ENCODE data around the gene CEP350. TPM values are rescaled to one million over a fixed set of nuclear protein-coding genes. Genes with fewer than 3 reads are reported as not detected.

CEP350 gene, protein sequence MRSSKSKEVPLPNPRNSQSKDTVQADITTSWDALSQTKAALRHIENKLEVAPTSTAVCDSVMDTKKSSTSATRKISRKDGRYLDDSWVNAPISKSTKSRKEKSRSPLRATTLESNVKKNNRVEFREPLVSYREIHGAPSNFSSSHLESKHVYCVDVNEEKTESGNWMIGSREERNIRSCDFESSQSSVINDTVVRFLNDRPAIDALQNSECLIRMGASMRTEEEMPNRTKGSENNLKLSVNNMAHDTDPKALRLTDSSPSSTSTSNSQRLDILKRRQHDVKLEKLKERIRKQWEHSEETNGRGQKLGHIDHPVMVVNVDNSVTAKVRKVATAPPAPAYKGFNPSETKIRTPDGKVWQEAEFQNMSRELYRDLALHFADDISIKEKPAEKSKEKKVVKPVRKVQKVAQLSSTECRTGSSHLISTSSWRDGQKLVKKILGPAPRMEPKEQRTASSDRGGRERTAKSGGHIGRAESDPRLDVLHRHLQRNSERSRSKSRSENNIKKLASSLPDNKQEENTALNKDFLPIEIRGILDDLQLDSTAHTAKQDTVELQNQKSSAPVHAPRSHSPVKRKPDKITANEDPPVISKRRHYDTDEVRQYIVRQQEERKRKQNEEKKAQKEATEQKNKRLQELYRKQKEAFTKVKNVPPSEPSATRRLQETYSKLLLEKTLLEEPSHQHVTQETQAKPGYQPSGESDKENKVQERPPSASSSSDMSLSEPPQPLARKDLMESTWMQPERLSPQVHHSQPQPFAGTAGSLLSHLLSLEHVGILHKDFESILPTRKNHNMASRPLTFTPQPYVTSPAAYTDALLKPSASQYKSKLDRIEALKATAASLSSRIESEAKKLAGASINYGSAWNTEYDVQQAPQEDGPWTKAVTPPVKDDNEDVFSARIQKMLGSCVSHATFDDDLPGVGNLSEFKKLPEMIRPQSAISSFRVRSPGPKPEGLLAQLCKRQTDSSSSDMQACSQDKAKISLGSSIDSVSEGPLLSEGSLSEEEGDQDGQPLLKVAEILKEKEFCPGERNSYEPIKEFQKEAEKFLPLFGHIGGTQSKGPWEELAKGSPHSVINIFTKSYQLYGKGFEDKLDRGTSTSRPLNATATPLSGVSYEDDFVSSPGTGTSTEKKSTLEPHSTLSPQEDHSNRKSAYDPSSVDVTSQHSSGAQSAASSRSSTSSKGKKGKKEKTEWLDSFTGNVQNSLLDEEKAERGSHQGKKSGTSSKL (N-terminal part only)
- total RNA-seq (2014; rRNA removed; shearing (Covaris generic)): 33.3 and 41.6 TPM in 2 replicates

DNA sequence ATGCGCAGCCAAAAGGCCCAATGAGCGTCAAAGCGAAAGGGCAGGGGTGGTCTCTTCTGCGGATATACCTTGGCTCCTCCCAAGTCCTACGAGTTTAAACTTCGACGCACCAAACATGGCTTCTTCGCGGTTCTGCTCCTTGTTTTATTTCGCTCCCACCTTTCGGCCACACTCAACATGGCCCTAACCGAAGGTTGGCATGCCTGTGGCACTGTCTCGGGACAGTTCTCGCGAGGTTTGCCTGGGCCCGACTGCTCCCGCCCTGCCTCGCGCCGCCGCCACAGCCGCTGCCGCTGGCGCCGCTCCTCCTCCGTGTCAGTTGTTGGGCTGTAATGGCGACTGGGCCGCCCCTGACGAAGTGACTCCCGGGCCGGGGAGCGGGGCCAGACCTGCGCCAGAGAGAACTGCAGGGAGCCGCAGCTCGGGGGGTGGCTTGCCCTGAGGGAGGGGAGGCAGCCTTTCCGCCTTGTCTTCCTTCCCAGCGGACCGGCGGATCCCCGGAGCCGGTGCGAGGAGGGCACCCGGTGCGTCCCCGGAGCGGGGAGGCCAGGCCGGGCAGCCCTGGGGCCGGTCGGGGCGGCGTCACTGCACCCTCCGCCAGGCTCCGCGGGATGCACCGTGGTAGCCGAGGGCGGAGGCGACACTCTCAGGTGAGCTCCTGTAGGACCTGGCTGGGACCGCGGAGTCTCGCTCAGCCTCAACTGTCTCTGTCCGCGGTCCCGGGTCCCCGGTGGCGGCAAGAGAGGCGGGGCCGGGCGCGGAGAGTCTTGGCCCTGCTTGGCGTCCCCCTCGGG lies at the start of gene CEP350:
Gene CEP350, plus strand, starts transcription at position 318 of the 794 bp plus-strand sequence. CDS start 31,372 bp downstream, outside the sequence.
- peak; percentile 99 for DNase-seq (ENCODE audit: low read depth)

DNA sequence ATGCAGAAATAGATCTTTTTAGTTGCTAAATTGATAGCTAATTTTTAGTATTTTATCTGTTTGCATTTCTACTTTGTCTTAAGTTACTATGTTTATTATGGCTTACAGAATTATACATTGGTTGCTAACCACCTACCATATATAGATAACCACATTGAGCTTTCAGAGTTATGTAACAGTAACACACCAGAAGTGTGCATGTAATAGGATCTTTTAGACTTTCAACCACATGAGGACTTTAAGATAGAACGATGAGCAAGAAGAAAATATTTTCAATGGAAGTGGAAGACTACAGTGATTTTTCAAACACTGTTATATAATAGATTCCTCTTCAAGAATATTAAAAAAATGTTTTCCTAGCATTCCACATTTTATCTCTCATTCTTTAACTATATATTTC lies 43.7 kb upstream of the CEP350 start:
- DNase-seq (ENCODE audit: low read depth): no peak

DNA sequence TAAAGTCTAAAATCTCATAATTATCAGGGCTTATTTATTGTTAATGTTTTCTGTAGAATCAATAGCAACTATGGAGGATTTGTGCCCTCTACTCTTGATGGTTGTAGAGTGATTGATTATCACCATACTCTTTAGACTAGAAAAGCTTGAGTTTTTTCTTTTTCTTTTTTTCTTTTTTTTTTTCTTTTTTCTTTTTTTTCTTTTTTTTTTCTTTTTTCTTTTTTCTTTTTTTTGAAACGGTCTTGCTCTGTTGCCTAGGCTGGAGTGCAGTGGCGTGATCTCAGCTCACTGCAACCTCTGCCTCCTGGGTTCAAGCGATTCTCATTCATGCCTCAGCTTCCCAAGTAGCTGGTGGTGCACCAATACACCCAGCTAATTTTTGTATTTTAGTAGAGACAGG lies 42.8 kb upstream of the CEP350 start:
- no peak for DNase-seq (ENCODE audit: low read depth)

DNA sequence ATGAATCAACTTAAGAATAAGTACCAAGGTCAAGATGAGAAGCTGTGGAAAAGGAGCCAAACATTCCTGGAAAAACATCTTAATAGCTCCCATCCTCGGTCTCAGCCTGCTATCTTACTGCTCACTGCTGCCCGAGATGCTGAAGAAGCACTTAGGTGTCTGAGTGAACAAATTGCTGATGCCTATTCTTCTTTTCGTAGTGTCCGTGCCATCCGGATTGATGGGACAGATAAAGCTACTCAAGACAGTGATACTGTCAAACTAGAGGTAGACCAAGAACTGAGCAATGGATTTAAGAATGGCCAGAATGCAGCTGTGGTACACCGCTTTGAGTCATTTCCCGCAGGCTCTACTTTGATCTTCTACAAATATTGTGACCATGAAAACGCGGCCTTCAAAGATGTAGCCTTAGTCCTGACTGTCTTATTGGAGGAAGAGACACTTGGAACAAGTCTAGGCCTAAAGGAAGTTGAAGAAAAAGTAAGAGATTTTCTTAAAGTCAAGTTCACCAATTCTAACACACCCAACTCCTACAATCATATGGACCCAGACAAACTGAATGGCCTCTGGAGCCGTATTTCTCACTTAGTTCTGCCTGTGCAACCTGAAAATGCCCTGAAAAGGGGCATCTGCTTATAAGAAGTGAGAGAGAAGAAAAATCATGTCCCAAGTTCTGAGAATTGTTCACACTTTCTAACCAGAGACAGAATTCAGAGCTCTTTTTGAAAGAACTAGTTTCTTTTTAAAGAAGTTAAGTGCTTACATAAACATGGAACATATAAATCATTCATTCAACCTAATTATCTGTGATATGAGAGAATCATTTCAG lies 36.8 kb upstream of the CEP350 start:
- DNase-seq (ENCODE audit: low read depth): peak; percentile 96

DNA sequence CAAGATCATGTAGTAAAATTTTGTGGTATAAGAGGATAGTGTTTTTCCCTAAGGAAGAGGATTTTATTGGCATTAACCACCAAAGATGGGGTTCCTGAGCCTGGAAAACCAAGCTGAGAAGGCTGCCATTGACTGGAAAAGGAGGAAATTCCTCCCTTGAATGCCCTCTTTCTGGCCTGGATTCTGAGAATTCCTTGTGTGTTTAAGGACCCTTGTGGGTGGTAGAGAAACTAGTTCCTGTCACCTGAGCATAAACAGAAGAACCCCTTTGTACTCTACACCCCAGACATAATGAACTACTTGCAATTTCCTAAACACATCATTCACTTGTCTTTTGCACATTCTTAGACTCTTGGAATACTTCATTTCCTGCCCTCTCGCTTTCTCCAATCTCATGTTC lies 33.1 kb upstream of the CEP350 start:
- DNase-seq (ENCODE audit: low read depth): peak; percentile 40

DNA sequence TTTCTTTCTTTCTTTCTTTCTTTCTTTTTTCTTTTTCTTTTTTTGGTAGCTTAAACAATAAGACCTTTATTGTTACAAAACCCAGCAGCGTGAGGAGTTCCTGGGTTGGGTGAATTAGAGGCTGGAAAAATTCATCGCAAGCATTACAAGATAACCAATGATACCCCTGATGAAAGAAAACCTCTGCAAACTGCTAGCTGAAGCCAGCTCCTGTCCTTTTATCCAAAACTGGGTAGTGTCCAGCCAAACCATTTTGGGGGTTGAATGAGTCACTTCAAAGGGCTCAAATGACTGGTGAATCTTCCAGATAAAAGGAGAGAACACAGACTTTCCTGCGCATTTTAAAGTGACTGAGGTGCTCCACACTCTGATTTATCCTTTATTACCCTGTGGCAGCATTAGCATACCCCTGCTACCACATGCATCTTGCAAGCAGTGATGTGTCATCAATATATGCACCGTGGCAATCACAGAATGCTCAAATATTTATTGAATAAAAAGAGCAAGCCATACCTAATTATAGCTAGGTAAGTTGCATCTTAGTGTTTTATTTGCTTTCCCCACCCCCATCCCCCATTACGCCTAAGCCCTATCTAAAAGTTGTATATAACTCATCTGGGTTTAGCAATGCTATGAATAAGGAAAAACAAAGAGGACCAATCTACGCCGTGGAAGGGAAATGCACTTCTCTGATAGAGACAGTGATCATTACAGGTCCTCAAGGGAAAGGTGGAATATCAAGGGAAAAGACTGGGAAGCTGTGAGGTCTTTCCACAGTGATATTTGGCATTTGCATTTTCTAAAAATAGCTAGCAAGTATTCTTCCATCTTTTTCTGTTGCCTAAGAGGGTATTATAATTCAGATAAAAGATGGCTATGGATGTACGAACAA lies 32.4 kb upstream of the CEP350 start:
- DNase-seq (ENCODE audit: low read depth): peak; percentile 70

DNA sequence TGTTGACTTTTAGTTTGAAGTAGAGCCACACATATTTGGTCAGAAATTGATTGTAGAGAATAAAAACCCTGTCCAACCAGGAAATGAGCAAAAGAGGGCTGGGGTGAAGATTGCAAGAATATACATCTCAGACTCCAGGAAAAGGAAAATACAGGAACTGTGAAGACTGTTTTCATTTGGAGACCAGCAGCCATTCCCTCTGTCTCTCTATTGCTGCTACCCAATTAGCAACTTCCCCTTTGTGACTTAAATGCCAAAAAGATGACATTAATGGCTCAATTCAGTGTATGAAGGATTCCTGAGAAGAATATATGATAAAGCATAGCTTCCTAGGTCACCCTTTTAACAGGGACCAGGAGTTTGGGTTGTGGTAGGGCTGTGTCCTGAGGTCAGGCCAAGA lies 31.6 kb upstream of the CEP350 start:
- no peak for DNase-seq (ENCODE audit: low read depth)

DNA sequence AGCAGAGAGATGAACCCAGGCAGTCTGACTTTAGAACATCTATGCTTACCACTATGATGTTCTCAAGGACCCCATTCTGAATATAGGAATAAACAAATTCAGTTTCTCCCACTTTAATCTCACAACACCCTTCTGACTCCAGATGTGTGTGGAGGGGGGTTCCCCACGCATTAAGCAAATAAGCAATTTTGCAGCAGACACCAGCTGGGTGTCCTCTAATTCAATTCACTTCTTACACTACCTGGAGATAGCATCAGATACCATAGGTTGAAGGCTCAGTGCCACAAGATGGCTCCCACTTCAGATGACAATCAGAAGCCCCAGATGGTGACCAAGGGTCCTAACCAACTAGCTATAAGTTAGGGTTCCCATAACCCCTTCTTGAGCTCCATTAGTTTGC lies 30.3 kb upstream of the CEP350 start:
- no peak for DNase-seq (ENCODE audit: low read depth)

DNA sequence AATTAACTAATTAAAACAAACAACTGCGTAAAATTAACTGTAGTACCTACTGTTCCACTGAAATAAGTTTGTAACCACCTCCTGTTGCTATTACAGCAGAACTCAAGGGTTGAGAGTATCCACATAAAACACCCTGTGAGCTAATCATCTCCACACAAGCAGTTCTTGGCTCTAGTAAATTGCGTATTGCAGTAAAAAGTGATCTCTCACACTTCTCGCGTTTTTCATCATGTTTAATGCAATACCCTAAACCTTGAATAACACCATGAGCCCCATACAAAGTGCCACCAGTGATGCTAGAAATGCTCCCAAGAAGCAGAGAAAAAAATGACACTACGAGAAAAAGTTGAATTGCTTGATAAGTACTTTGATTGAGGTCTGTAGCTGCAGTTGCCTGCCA lies 29.3 kb upstream of the CEP350 start:
- DNase-seq (ENCODE audit: low read depth): no peak

DNA sequence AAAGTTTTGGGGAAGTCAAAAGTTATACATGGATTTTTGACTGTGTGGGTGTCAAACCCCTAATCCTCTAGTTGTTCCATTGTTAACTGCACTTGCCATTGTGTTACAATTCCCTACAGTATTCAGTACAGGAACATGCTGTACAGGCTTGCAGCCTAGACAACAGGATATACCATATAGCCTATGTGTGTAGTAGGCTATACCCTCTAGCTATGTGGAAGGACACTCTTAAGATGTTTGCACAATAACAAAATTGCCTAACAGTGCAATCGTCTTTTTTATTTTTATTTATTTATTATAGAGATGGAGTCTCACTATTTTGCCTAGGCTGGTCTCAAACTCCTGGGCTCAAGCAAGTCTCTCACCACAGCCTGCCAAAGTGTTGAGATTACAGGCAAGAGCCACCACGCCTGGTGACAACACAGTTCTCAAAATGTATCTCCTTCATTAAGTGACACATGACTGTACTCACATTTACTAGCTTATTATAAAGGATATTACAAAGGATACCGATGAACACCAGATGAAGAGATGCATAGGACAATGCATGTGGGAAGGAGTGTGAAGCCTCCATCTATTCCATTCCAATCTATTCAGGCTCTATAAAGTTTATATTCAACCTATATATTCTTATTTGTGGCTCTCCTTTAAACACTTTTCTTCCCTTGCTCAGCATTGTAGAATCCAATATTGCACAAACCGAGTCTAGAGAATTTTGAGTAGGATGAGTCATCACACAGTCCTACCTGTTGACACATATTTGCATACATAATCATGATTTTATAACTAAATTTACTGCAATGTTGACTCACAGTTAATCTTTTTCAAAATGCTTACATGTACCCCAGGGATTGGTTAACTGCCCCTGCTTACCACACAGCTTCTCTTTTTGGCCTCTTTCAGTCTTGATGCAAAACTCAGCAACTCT lies 28.4 kb upstream of the CEP350 start:
- peak; percentile 10 for DNase-seq (ENCODE audit: low read depth)

DNA sequence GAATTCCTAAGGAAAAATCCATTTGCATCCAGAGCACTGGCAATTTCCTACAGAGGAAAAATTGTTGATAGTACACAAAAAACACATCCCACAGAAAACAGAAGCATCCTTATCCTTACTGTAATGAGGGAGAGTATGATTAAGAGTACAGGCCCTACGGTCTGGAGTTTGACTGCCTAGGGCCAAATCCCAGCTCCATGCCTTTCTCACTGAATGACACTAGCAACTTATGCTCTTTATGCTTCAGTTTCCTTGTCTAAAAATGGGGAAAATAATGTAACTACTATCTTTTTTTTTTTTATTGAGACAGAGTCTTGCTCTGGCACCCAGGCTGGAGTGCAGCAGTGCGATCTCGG lies 27.8 kb upstream of the CEP350 start:
- DNase-seq (ENCODE audit: low read depth): peak; percentile 20

DNA sequence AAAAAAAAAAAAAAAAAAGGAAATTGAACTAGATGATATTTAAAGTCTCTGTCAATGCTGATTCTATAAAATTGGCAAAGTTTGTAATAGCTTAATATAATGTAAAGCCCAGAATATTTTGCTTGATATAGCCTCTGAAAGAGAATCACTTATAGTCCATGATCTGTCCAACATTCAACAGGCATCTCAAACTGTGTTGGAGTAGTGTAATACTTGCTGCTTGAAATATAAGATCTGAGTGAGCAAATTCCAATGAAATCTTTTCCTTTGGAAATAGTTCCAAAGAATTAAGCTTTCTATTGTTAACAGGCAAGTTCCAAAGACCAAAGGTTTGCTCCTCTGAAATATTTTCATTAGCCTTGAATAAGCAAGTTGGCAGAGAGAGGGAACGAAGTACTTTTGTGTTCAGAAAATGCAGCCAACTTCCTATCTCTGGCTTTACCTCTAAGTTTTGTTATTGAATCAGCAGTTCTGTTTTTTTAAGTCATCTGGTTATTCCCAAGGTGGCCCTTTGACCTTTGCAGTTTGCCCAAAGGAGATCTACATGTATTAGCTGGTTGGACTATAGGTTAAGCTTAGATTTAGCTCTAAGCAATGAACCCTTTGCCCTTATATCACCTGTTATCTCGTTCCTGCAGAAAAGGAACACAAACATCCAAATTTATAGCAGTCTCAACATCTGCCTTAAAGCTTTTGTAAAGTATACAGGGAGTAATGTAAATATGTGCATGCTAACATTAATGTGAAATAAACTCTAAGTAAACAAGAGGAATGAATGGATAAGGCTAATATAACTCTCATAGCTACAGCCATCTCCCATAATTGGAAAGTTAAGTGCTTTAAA lies 24.4 kb upstream of the CEP350 start:
- no peak for DNase-seq (ENCODE audit: low read depth)

DNA sequence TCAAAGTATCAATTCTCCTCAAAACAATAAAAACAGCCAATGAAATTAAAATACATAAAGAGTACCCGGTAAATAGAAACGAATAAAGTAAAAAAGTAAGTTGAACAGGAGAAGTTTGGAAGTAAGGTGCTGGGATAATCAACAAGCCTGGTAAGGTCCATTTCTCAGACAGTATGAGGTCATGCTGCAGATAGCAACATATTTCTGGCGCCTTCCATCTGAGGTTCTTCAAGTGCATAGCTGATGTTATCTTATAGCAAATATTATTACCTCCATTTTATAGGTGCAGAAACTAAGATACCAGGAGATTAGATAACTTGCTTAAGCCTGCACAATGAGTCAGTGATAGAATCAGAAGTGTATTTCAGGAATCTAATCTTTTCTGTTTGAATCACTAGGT lies 23.7 kb upstream of the CEP350 start:
- DNase-seq (ENCODE audit: low read depth): no peak

DNA sequence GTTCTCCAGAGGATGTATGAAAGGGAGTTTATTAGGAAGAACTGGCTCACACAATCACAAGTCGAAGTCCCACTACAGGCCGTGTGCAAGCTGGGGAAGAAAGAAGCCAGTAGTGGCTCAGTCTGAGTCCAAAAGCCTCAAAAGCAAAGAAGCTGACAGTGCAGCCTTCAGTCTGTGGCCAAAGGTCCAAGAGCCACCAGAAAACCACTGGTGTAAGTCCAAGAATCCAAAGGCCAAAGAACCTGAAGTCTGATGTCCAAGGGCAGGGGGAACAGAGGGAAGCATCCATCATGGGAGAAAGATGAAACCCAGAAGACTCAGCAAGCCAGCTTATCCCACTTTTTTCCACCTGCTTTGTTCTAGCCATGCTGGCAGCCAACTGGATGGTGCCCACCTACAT lies 21.4 kb upstream of the CEP350 start:
- DNase-seq (ENCODE audit: low read depth): no peak

DNA sequence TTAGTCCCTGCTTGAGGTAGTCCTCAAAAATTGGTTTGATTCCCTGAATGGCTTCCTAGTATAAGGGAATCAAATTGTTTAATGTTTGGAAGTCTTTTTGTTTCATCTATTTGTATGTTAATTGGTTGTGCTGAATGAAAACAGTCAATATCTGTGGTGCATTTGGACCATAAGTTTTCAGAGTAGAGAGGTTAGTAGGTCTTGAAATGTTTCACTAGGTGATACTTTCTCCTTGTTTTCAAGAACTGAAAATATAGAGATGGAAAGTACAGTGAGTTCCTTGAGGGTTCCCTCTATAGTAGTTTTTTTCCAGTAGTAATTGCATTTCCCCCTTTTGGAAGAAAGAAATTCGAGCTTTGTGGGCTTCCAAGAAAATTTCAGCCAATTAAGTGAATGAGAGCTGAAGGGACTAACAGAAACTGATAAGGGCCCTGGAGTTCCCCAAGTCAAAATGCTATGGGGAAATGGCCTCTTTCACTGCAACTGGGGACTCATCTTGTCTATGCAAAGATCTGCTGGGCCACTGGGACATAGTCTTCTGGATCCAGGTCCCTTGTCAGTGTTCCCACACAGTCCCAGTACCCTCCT lies 18.6 kb upstream of the CEP350 start:
- DNase-seq (ENCODE audit: low read depth): no peak

DNA sequence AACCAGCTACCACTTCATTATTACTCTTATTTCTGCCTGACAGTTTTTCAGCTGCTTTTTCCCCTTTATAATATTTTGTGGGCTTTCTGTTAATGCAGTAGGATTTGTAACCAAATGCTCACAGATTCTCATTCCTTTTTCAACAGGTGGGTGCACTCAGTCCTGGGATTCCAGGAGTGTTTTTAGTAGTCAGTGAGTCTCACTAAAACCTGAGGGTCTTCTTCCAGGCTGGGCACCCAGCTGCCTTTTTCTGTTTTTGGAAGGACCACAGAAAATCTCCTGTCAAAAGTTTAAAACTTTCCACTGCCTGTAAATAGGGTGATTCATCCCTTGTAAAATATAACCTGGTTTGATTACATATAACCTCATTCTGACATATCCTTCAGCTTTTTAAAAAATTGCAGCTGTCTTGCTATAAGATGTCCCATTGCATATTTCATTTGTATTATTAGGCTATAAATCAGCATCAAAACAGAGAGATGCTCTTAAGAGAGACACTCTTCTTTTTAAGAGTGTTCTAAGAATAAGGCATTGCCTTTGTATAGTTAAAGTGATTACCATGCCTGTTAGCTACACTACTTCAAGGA lies 16.8 kb upstream of the CEP350 start:
- DNase-seq (ENCODE audit: low read depth): no peak

DNA sequence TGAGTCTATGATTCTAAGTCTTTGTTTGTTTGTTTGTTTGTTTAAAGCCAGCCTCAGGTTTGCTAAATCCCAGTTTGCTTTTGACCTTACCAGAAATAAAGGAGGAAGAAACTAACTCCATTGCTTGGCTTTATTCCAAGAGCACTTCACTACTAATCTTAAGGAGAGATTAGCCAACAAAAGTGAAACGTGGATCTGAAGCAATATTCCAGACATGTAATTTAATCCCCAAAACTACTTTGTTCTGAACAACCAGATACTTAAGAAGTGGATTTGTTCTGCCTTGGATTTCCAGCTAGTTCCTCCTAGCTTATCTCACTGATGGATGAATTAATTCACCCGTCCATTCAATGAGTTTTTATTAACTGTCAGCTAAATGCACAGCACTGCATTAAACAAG lies 15.9 kb upstream of the CEP350 start:
- peak; percentile 3 for DNase-seq (ENCODE audit: low read depth)

Data from RPMI7951 (cell line).